CD14-positive monocyte (primary cell): ENCODE data around the gene OGFOD2. TPM values are rescaled to one million over a fixed set of nuclear protein-coding genes. Genes with fewer than 3 reads are reported as not detected.

ENCODE experiments used
- DNase-seq, 3 donors: peaks; one replicate each; pipeline ENCODE4 v3.0.0-alpha.2; 2011 to 2022
- H2AFZ ChIP-seq: 2 replicates; pipeline ENCODE4 v1.6.0; 2012; ENCODE audit warnings: mild to moderate bottlenecking, low read depth, low read length, inconsistent platforms; ENCODE audit not compliant: insufficient read depth, poor library complexity, severe bottlenecking
- H3K27ac ChIP-seq, 2 donors: 1 replicate in 1 of 2; 2 replicates in 1 of 2; pipeline ENCODE4 v1.5.1; 2012 to 2013; ENCODE audit warnings: low read length in 2 of 2, control low read depth in 1 of 2, inconsistent platforms in 1 of 2, low read depth in 1 of 2, mild to moderate bottlenecking in 1 of 2
- H3K27me3 ChIP-seq, 2 donors: one replicate each; pipeline versions ENCODE4 v1.6.0 to v1.6.1; 2011 to 2013; ENCODE audit warnings: low read length in 2 of 2; ENCODE audit not compliant: control insufficient read depth in 2 of 2, insufficient read depth in 2 of 2
- H3K36me3 ChIP-seq, 2 donors: replicated peaks in 1 of 2; 1 replicate in 1 of 2; 2 replicates in 1 of 2; pipeline versions ENCODE4 v1.5.1 to v1.6.1; 2012 to 2013; ENCODE audit warnings: low read length in 2 of 2, control low read depth in 1 of 2, inconsistent platforms in 1 of 2, mild to moderate bottlenecking in 1 of 2; ENCODE audit not compliant: insufficient read depth in 2 of 2, control insufficient read depth in 1 of 2
- H3K4me1 ChIP-seq, 2 donors: 1 replicate in 1 of 2; 2 replicates in 1 of 2; pipeline versions ENCODE4 v1.5.1 to v1.6.1; 2012 to 2013; ENCODE audit warnings: low read length in 2 of 2, control low read depth in 1 of 2, inconsistent platforms in 1 of 2, mild to moderate bottlenecking in 1 of 2, moderate library complexity in 1 of 2; ENCODE audit not compliant: insufficient read depth in 2 of 2, control insufficient read depth in 1 of 2
- H3K4me2 ChIP-seq: replicated peaks from 2 replicates; pipeline ENCODE3; 2012; ENCODE audit warnings: low read length, moderate library complexity, mild to moderate bottlenecking; ENCODE audit not compliant: poor library complexity, severe bottlenecking; ENCODE audit errors: extremely low read depth
- H3K4me3 ChIP-seq, 3 experiments: fragments of 200-600 bp in 1 of 3; sonication (generic) in 1 of 3; replicated peaks in 1 of 3; 1 replicate in 2 of 3; 2 replicates in 1 of 3; pipeline ENCODE4 v1.5.1; 2011 to 2013; ENCODE audit warnings: low read length in 3 of 3, mild to moderate bottlenecking in 3 of 3, control low read depth in 2 of 3, low read depth in 2 of 3, inconsistent platforms in 1 of 3, moderate library complexity in 1 of 3
- H3K79me2 ChIP-seq: 2 replicates; pipeline ENCODE4 v1.6.0; 2012; ENCODE audit warnings: mild to moderate bottlenecking, control low read depth, inconsistent platforms, low read length, moderate library complexity; ENCODE audit not compliant: insufficient read depth
- H3K9ac ChIP-seq: 2 replicates; pipeline ENCODE4 v1.6.0; 2017; ENCODE audit warnings: low read length, mild to moderate bottlenecking; ENCODE audit not compliant: insufficient read depth, poor library complexity, severe bottlenecking
- H3K9me3 ChIP-seq, 2 donors: replicated peaks in 1 of 2; 1 replicate in 1 of 2; 2 replicates in 1 of 2; pipeline versions ENCODE4 v1.5.1 to v1.6.1; 2012 to 2013; ENCODE audit warnings: low read length in 2 of 2, control low read depth in 1 of 2; ENCODE audit not compliant: control insufficient read depth in 1 of 2, insufficient read depth in 1 of 2
- H4K20me1 ChIP-seq: 2 replicates; pipeline ENCODE4 v1.6.0; 2012; ENCODE audit warnings: mild to moderate bottlenecking, low read length, control low read depth, moderate library complexity; ENCODE audit not compliant: insufficient read depth
- H3K27ac Mint-ChIP-seq, 7 donors: one replicate each; pipeline ENCODE4 v1.8.0; 2020; ENCODE audit warnings: mild to moderate bottlenecking in 7 of 7, mixed read lengths in 7 of 7, moderate library complexity in 6 of 7, inconsistent platforms in 2 of 7
- H3K27me3 Mint-ChIP-seq, 3 donors: one replicate each; pipeline ENCODE4 v1.8.0; 2021 to 2022; ENCODE audit warnings: low read depth in 3 of 3, mild to moderate bottlenecking in 3 of 3, mixed read lengths in 3 of 3, moderate library complexity in 3 of 3, inconsistent platforms in 1 of 3
- H3K36me3 Mint-ChIP-seq, 2 donors: one replicate each; pipeline ENCODE4 v1.8.0; 2020; ENCODE audit warnings: mixed read lengths in 2 of 2, inconsistent platforms in 1 of 2, mild to moderate bottlenecking in 1 of 2
- H3K4me1 Mint-ChIP-seq: one replicate; pipeline ENCODE4 v1.8.0; 2020; ENCODE audit warnings: mild to moderate bottlenecking, mixed read lengths
- H3K4me3 Mint-ChIP-seq, 2 donors: one replicate each; pipeline ENCODE4 v1.8.0; 2020; ENCODE audit warnings: mild to moderate bottlenecking in 2 of 2, mixed read lengths in 2 of 2, moderate library complexity in 1 of 2
- H3K9me3 Mint-ChIP-seq, 7 donors: one replicate each; pipeline ENCODE4 v1.8.0; 2020 to 2022; ENCODE audit warnings: mixed read lengths in 7 of 7, mild to moderate bottlenecking in 6 of 7, moderate library complexity in 6 of 7, inconsistent platforms in 2 of 7
- CTCF ChIP-seq: fragments of 200-600 bp; IDR thresholded peaks from one replicate; pipeline ENCODE4 v1.8.0; 2022; ENCODE audit warnings: antibody characterized with exemption, mild to moderate bottlenecking
- WGBS: methylation state at CpG from one replicate; pipeline ENCODE4 v1.1.5; 2013; ENCODE audit warnings: missing lambda C conversion rate; ENCODE audit not compliant: insufficient coverage; 5-methylcytosine and 5-hydroxymethylcytosine counted together
- intact Hi-C, 2 donors: fragments of 100-400 bp; cut with micrococcal nuclease; formaldehyde crosslinking; loops; one replicate each; pipeline versions ENCODE4 v1.15.0 to v1.15.1; 2023
- polyA plus RNA-seq, 3 donors: library from polyadenylated mRNA; depleted of rRNA in 1 of 3; unstranded in 2 of 3; stranded (reverse) in 1 of 3; fragments of 300-500 nt in 2 of 3; fragments of >200 nt in 1 of 3; fragmentation: Illumina TruSeq in 2 of 3; gene quantifications; 1 replicate in 2 of 3; 2 replicates in 1 of 3; pipeline ENCODE4 v1.2.3, GENCODE V29; 2012 to 2021

OGFOD2 gene
- polyA plus RNA-seq, 3 donors = 13.0 to 30.3 (median 13.6) TPM

GRCh38 chr12:123010110-123010509 is 35.1 kb downstream of the OGFOD2 start:
- H2AFZ ChIP-seq = no peak overlapping the region
- H3K27me3 Mint-ChIP-seq = peaks cover 0 to 2% (median 1%) of the 10 kb centered on the region in 3 donors
- no peak overlapping the region for H3K27ac ChIP-seq
- DNase-seq = no peak
- no peak for TF ChIP-seq CTCF
- peaks cover 0 to 5% of the 10 kb centered on the region in 2 donors for H3K9me3 ChIP-seq
- H3K4me1 ChIP-seq = no peaks in the 10 kb centered on the region
- no peaks in the 10 kb centered on the region for H3K36me3 ChIP-seq
- H3K9ac ChIP-seq = no peak overlapping the region
- H3K4me3 ChIP-seq = no peak overlapping the region
- no peak overlapping the region for H3K4me3 Mint-ChIP-seq
- peaks cover 0 to 4% (median 0%) of the 10 kb centered on the region in 7 donors for H3K9me3 Mint-ChIP-seq
- no peaks in the 10 kb centered on the region for H3K36me3 Mint-ChIP-seq
- H3K27ac Mint-ChIP-seq = no peak overlapping the region
- no peak overlapping the region for H3K4me2 ChIP-seq
- H3K4me1 Mint-ChIP-seq = no peaks in the 10 kb centered on the region
- H3K79me2 ChIP-seq = no peaks in the 10 kb centered on the region
- intact Hi-C loops = no loop called here
- 88% methylated on average over 1 of the region's 1 CpG for WGBS
- H3K27me3 ChIP-seq = no peaks in the 10 kb centered on the region
- H4K20me1 ChIP-seq = no peaks in the 10 kb centered on the region

GRCh38 chr12:123010681-123011080 is 35.6 kb downstream of the OGFOD2 start:
- TF ChIP-seq CTCF = no peak
- H3K27me3 Mint-ChIP-seq = peaks cover 0 to 2% (median 1%) of the 10 kb centered on the region in 3 donors
- H3K36me3 ChIP-seq = no peaks in the 10 kb centered on the region

More at GRCh38 chr12:123010681-123011080, 35.6 kb downstream of the OGFOD2 start:
- no peaks in the 10 kb centered on the region for H4K20me1 ChIP-seq
- H3K9me3 Mint-ChIP-seq = peaks cover 0 to 4% (median 0%) of the 10 kb centered on the region in 7 donors
- no peak overlapping the region for H3K4me3 Mint-ChIP-seq
- 93% methylated on average over 3 of the region's 4 CpGs for WGBS
- no peak overlapping the region for H3K4me3 ChIP-seq
- no peak overlapping the region for H3K27ac ChIP-seq
- H3K4me1 Mint-ChIP-seq = no peaks in the 10 kb centered on the region
- H2AFZ ChIP-seq = no peak overlapping the region
- no peaks in the 10 kb centered on the region for H3K36me3 Mint-ChIP-seq
- H3K4me2 ChIP-seq = no peak overlapping the region
- no peak overlapping the region for H3K27ac Mint-ChIP-seq
- intact Hi-C loops = no loop called here
- H3K9ac ChIP-seq = no peak overlapping the region
- peaks cover 0 to 5% of the 10 kb centered on the region in 2 donors for H3K9me3 ChIP-seq
- DNase-seq = no peak
- no peaks in the 10 kb centered on the region for H3K27me3 ChIP-seq
- H3K4me1 ChIP-seq = no peaks in the 10 kb centered on the region
- H3K79me2 ChIP-seq = no peaks in the 10 kb centered on the region
